ACC112 (cell line): ENCODE measurements around the gene LRRC74A.

Experiments
- H2AFZ ChIP-seq: fragments of 200-600 bp; sonication (generic); one replicate; pipeline ENCODE4 v1.6.0; 2017; ENCODE audit warnings: antibody characterized with exemption, low read length; ENCODE audit not compliant: unreplicated experiment
- H3K27ac ChIP-seq: fragments of 200-600 bp; sonication (generic); 2 replicates; pipeline ENCODE4 v1.5.1; 2014; ENCODE audit warnings: low read depth, mild to moderate bottlenecking, antibody characterized with exemption, low read length, moderate library complexity
- H3K27me3 ChIP-seq: fragments of 200-600 bp; sonication (generic); 2 replicates; pipeline ENCODE4 v1.6.1; 2014; ENCODE audit warnings: mild to moderate bottlenecking, antibody characterized with exemption, low read length, moderate library complexity, mixed read lengths; ENCODE audit not compliant: insufficient read depth
- H3K36me3 ChIP-seq: fragments of 200-600 bp; sonication (generic); 2 replicates; pipeline ENCODE4 v1.6.1; 2016; ENCODE audit warnings: mild to moderate bottlenecking, antibody characterized with exemption, low read length, moderate library complexity, mixed read lengths; ENCODE audit not compliant: insufficient read depth
- H3K4me1 ChIP-seq: fragments of 200-600 bp; sonication (generic); one replicate; pipeline ENCODE4 v1.6.1; 2016; ENCODE audit warnings: low read length, mixed read lengths; ENCODE audit not compliant: insufficient read depth, unreplicated experiment, control insufficient read depth
- H3K4me3 ChIP-seq: fragments of 200-600 bp; sonication (generic); 2 replicates; pipeline ENCODE4 v1.5.1; 2014; ENCODE audit warnings: mild to moderate bottlenecking, low read depth, low read length
- H3K79me2 ChIP-seq: fragments of 200-600 bp; sonication (generic); one replicate; pipeline ENCODE4 v1.6.0; 2016; ENCODE audit warnings: low read length; ENCODE audit not compliant: control insufficient read depth, unreplicated experiment, insufficient read depth

Gene LRRC74A

DNA sequence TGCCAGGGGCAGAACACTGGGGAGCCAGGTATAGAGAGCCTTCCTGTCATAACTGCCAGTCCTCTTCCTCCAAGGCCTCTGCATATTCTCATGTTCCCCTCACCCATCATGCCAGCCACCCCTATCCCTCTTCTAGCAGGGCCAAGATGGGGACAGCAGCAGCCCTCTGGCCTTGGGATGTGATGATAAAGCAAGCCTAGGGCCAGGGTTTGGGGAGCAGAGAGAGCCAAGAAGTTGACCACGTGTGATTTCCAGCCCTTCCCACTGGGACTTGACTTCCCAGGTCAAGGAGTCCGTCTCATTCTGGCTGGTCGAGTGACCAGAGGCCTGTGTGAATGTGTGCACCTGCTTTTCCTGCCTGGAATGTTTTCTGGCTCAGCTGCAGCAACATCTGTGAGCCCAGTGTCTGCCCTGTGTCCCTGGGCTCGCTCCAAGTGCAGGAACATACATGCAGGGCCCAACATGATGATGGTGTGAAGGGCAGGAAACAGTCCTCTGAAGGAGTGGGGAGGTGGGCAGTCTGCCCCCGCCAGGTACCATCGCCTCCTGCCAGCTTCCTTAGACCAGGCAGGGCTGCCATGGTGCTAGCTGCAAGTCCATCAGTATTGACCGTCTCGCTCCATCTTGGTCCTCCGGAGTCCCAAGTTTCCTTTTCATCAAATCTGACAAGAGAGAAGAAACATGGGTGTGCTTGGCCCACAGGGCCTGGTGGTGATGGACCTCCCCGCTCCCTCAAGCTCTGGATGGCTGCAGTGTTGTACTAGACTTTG lies 43.9 kb upstream of the LRRC74A start:
- Histone ChIP-seq H3K4me3 (no peak overlapping the region), H3K4me1 (peaks cover 6% of the 10 kb centered on the region), H3K36me3 (no peaks in the 10 kb centered on the region), H3K27ac (no peak overlapping the region), H3K79me2 (no peaks in the 10 kb centered on the region), H2AFZ (no peak overlapping the region), H3K27me3 (no peaks in the 10 kb centered on the region)

GRCh38 chr14:76782885-76783566 lies 43.2 kb upstream of the LRRC74A start:
- Histone ChIP-seq H3K79me2 (no peaks in the 10 kb centered on the region), H3K36me3 (no peaks in the 10 kb centered on the region), H3K4me1 (peaks cover 6% of the 10 kb centered on the region)

GRCh38 chr14:76784266-76784874 lies 41.8 kb upstream of the LRRC74A start:
- Histone ChIP-seq H3K4me1 (peaks cover 6% of the 10 kb centered on the region), H3K27me3 (no peaks in the 10 kb centered on the region), H3K4me3 (no peak overlapping the region), H3K79me2 (no peaks in the 10 kb centered on the region), H3K27ac (no peak overlapping the region), H2AFZ (no peak overlapping the region), H3K36me3 (no peaks in the 10 kb centered on the region; the same call in 1 of the 2 replicates)

More at GRCh38 chr14:76782885-76783566, 43.2 kb upstream of the LRRC74A start:
- no peak overlapping the region for H3K27ac ChIP-seq
- no peaks in the 10 kb centered on the region for H3K27me3 ChIP-seq
- H3K4me3 ChIP-seq: no peak overlapping the region
- H2AFZ ChIP-seq: no peak overlapping the region

DNA sequence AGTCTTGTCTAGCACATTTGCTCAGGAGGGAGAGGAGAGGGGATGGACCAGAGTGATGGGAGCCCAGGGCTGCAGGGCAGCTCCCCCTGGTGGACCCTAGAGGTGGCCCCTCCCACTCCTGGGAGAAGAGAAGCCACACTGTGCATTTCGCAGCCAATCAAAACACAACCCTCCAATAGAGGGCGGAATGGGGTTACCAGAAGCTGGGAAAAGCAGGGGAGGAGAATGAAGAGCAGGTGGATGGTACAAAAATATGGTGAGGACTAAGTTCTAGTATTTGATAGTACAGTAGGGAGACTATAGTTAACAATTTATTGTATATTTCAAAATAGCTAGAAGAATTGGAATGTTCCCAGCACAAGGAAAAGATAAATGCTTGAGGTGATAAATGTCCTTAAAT lies 41.3 kb upstream of the LRRC74A start:
- Histone ChIP-seq H3K79me2 (no peaks in the 10 kb centered on the region), H3K4me1 (peaks cover 6% of the 10 kb centered on the region), H3K4me3 (no peak overlapping the region), H3K27me3 (no peaks in the 10 kb centered on the region), H3K36me3 (no peaks in the 10 kb centered on the region; the same call in 1 of the 2 replicates), H3K27ac (no peak overlapping the region), H2AFZ (no peak overlapping the region)

GRCh38 chr14:76786601-76787000 lies 39.6 kb upstream of the LRRC74A start:
- peaks cover under 1% of the 10 kb centered on the region for H3K4me1 ChIP-seq
- H2AFZ ChIP-seq: no peak overlapping the region
- H3K4me3 ChIP-seq: no peak overlapping the region
- no peaks in the 10 kb centered on the region for H3K27me3 ChIP-seq
- no peaks in the 10 kb centered on the region for H3K79me2 ChIP-seq
- no peak overlapping the region for H3K27ac ChIP-seq
- H3K36me3 ChIP-seq: peaks cover 6% of the 10 kb centered on the region

- H3K27ac ChIP-seq: no peak overlapping the region
- H3K36me3 ChIP-seq: peaks cover 11% of the 10 kb centered on the region
- no peak overlapping the region for H2AFZ ChIP-seq
- H3K4me3 ChIP-seq: no peak overlapping the region
- no peaks in the 10 kb centered on the region for H3K4me1 ChIP-seq
- no peaks in the 10 kb centered on the region for H3K27me3 ChIP-seq
- H3K79me2 ChIP-seq: no peaks in the 10 kb centered on the region
Measured at GRCh38 chr14:76792422-76792821, 33.8 kb upstream of the LRRC74A start.

GRCh38 chr14:76793324-76793723 lies 32.9 kb upstream of the LRRC74A start:
- Histone ChIP-seq H3K79me2 (no peaks in the 10 kb centered on the region), H3K27me3 (no peaks in the 10 kb centered on the region), H3K36me3 (peaks cover 11% of the 10 kb centered on the region), H3K4me3 (no peak overlapping the region), H3K27ac (no peak overlapping the region), H3K4me1 (no peaks in the 10 kb centered on the region), H2AFZ (no peak overlapping the region)

DNA sequence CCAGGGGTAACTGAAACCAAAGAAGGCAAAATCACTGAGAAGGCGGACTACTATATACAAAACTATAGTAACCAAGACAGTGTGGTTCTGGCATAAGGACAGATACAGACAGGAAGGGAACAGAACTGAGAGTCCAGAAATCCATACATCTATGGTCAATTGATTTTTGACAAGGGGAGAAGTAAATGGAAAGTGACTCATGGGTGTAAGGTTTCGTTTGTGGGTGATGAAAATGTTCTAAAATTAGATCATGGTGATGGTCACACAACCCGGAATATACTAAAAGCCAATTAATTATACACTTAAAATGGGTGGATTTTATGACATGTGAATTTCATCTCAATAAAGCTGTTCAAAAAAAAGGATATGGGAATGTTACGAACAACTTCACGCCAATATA lies 32.3 kb upstream of the LRRC74A start:
- Histone ChIP-seq H2AFZ (no peak overlapping the region), H3K36me3 (peaks cover 11% of the 10 kb centered on the region), H3K4me1 (no peaks in the 10 kb centered on the region), H3K27ac (no peak overlapping the region), H3K4me3 (no peak overlapping the region), H3K27me3 (no peaks in the 10 kb centered on the region), H3K79me2 (no peaks in the 10 kb centered on the region)

DNA sequence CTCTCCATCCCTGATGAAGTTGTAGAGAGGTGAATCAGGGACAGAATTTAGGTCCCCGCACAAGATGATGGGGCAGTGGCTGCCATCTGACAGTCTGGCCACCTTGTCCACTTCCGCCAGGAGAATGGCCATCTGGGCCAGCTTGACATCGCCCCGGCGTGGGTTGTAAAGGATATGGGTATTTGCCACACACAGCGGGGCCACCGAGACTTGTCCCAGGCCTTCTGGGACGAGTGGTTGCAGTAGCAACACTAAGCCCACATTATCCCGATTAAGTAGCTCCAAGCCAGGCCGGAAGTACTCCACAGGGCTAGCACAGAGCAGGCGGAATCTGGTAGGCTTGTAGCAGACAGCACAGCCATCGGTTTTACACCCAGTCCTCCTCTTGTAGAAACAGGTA lies 19.8 kb upstream of the LRRC74A start:
- Histone ChIP-seq H2AFZ (no peak overlapping the region), H3K4me1 (no peaks in the 10 kb centered on the region), H3K27me3 (no peaks in the 10 kb centered on the region), H3K27ac (no peak overlapping the region), H3K36me3 (no peaks in the 10 kb centered on the region), H3K79me2 (peaks cover 4% of the 10 kb centered on the region), H3K4me3 (no peak overlapping the region)

GRCh38 chr14:76808011-76808410 lies 18.2 kb upstream of the LRRC74A start:
- Histone ChIP-seq H3K79me2 (peaks cover 4% of the 10 kb centered on the region), H3K36me3 (no peaks in the 10 kb centered on the region), H3K27ac (no peak overlapping the region), H3K4me3 (no peak overlapping the region), H3K27me3 (no peaks in the 10 kb centered on the region), H3K4me1 (peaks cover under 1% of the 10 kb centered on the region), H2AFZ (no peak overlapping the region)
